ENCODE results near the gene SLC25A38. TPM values are rescaled to one million over a fixed set of nuclear protein-coding genes. Genes with fewer than 3 reads are reported as not detected.

Gene SLC25A38
- total RNA-seq, 1 donor from 2014 or later = 12.2 TPM

DNA sequence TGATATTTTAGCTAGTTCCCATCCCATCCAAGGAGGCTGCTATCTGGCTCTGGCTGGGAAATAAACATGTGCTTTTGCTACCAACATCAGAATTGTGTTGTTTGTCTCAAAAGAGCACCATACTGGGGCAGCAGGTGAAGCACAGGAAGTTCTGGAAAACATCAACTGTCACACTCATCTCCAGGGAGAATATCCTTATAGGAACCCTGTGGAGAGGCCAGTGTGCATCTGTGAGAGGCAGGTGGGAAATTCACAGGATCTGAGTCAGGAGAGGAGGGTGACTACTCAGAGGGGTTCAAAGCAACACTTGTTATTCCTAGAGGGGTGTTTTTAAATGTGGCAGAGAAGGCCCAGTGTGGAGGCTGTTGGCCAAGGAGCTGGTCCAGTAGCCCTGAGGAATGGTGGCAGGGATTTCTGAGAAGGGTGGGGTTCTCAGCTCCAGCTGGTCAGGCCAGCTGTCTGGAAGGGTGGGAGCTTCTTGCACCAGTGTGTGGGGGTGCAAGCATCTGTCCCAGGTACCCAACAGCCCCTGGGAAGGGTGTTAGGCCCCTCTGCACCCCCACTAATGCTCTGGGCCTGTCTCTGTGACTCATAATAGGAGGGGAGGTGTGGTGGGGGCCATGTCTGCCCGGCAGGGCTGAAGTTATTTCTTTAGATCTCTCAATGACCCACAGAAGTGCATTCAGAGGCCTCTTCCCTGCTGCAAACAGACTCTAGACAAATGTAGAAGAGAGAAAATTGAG is 52.0 kb downstream of the SLC25A38 start:
- DNase-seq = no peak

DNA sequence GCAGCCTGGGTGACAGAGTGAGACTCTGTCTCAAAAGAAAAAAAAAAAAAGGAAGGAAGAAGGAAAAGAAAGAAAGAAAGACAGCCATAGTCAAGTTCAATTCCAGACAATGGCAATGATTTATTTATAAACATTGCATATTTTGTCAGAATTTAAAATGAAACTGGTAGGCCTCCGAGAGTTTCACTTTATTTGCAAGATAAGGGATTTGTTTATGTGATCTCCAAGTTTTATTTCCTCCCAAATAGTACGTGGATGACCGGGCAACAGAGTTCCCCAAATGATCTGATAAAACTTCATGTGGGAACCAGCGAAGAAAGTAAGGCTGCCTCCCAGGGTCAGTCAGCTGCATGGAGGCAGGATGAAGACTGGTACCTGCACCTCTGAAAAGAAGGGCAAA is 55.7 kb downstream of the SLC25A38 start:
- DNase-seq = no peak

- DNase-seq = no peak
Measured at GRCh38 chr3:39440316-39440715, 57.1 kb downstream of the SLC25A38 start.

DNA sequence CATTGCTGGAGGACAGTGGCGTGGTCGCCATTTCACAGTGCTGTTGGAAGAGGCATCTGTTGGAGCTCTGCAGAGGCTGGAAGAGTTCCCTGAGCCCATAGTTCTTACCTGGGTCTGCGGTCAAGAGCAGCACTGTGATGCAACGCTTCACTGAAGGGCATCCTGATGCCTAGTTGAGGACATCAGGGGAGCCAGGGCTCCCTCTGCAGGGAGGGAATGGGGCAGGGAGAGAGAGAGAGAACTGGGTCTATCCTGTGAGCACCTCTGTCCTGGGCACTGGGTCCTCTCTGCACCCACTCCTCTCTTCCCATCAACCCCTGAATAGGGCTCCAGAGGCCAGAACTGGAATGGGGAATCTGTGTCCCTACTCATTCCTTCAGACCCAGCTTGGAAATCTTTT is 60.4 kb downstream of the SLC25A38 start:
- DNase-seq = no peak

GRCh38 chr3:39445927-39446326 is 62.8 kb downstream of the SLC25A38 start:
- no peak for DNase-seq

DNA sequence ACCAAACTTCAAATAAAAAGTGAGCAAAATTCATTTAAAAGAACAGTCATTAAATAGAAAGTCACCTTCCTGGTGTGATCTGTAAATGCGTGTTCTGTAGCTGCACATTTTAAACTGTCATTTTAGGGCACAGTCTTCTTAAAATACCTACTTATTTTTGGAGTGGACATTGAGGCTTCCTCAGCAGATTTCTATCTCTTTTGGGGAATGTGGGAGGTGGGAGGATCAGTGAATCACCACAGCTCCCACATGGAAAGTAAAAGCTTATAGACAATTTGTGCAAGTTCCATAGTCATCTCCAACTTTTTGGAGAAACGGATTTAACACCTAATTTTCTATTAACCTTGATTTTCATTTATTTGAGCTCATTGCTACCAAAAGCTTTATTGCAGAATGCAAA is 63.3 kb downstream of the SLC25A38 start:
- DNase-seq = no peak

Small RNA genes lying within 50 kb of the gene (small RNA-seq; reads per million reads assigned to genes)
- gene SNORA6 (not detected), gene SNORA62 (not detected)

Other genes with a start within 250 kb of the SLC25A38 start
- 5.9 TPM for gene CSRNP1, start 229.8 kb upstream of the SLC25A38 start, total RNA-seq
- gene XIRP1, start 190.8 kb upstream of the SLC25A38 start, total RNA-seq = not detected
- 11.4 TPM for gene CX3CR1, start 103.3 kb upstream of the SLC25A38 start, total RNA-seq
- not detected for gene CCR8, start 53.7 kb upstream of the SLC25A38 start, total RNA-seq
- gene RPSA, start 23.4 kb downstream of the SLC25A38 start, total RNA-seq = 1,286 TPM
- 0.94 TPM for gene MOBP, start 84.3 kb downstream of the SLC25A38 start, total RNA-seq